CD4-positive, alpha-beta T cell treated with Interleukin-21 for 1 hour (primary cell): ENCODE measurements around the gene TRIM41.
A peak's percentile ranks its signal among the peaks of the same experiment; 100 is the strongest.

ENCODE experiments used
- DNase-seq: peaks from one replicate; pipeline ENCODE4 v3.0.0-alpha.2; 2020

TRIM41 gene

DNA sequence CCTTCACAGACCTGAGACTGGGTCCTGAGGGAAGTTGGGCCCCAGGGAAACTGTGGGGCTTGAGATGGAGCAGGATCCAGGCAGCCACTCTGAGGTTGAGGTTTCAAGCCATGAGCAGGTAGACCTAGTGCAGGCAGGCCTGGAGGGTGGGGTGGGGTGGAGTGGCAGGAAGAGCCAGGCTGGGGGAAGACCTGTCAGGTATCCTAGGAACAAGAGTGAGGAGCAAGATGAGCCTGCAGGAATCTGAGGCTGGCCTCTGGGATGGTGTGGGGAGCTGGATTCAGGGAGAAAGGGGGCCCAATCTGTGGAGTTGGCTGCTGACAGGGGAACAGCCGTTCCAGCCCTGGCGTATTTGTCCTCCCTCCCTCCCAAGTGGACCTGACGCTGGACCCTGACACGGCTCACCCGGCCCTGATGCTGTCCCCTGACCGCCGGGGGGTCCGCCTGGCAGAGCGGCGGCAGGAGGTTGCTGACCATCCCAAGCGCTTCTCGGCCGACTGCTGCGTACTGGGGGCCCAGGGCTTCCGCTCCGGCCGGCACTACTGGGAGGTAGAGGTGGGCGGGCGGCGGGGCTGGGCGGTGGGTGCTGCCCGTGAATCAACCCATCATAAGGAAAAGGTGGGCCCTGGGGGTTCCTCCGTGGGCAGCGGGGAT, 10.8 kb downstream of the TRIM41 start:
- DNase-seq, result no peak

DNA sequence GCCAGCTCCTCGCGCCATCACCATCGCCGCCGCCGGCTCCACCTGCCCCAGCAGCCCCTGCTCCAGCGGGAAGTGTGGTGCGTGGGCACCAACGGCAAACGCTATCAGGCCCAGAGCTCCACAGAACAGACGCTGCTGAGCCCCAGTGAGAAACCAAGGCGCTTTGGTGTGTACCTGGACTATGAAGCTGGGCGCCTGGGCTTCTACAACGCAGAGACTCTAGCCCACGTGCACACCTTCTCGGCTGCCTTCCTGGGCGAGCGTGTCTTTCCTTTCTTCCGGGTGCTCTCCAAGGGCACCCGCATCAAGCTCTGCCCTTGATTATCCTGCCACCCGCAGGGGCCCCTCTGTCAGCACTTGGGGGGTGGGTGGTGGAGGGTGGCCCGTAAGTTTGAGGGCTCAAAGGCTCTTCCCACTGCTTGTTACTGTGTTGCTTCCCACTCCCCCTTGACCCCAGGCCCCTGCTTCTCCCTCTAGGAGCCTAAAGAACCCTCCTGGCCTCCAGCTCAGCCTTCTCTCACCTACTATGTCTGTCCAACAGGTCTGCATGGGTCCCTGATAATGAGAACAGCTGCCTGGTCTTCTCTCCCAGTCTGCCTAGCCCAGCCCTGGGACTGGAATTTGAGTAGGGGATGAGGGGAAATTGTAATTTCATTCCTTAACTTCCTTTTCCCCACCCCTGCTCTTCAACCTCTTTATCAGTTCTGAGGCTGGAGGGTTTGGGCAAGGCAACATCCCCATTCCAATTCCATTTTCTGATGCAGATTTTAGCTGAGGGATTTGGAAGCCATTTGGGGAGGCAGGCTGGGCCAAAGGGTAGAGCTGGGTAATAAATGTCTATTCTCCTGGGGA, 11.6 kb downstream of the TRIM41 start:
- no peak for DNase-seq

DNA sequence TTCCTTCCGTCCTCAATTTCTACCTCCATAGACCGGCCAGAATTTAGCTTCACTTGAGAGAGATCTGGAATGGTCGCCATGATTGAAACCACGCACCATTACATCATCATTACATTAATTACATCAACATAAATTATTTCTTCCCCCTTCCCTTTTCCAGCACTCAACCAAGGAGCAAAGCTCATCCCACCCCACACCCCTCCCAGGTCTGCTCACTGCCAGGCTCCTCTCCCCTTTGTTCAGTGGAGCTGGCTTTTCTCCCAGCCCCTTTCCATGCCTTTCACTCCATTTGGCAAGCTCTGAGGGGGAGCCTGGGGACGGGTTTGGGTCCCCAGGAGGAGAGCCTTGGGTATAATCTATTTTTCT, 12.2 kb downstream of the TRIM41 start:
- DNase-seq, result no peak

DNA sequence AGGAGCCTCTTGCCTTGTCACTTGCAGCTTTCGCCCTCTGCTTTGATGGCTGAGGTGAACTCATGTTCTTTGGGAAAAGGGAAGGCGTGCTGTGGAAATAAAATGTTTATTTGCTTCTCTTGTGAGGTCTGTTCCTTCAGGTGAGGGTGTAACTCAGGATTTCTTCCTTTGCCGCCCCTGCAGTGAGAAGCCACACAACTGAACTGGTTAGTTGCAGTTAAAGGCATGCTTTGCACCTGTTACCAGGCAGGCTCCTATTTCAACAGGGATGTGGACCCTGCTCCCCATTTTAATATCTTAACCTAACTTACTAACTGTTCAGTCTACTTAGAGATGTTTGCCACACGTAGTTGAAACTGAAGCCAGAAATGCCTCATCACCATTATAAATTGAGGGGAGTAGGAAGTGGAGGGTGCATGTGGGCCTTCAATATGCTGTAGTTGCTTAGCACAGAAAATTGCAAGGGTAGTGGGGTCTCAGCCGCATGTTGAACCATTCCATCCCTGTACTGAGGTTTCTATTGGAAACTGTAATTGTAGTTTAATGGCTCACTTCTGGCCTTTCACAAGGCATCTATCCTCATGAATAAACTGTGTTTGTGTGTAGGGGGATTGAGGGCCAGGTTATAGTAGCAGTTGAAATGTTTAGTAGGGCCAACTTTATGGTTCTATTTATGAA, 12.7 kb downstream of the TRIM41 start:
- DNase-seq, result no peak

DNA sequence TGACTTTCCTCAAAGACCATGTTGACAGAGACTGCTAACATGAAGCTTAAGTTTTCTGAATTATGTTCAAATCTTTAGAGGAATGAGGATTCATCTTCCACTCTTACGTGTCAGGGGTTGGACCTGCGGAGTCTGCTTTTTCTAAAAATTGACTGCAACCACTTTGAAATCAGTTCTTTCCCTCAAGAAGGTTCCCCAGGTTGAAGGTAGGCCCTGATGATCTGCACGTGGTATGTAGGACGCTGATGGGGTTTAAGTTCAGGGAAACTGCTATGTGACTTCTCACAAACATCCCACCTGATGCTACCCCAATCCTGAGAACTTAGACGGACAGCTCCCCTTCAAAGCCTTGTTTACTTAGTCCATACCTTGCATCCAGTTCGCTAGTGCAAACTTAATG, 13.4 kb downstream of the TRIM41 start:
- DNase-seq, result no peak

DNA sequence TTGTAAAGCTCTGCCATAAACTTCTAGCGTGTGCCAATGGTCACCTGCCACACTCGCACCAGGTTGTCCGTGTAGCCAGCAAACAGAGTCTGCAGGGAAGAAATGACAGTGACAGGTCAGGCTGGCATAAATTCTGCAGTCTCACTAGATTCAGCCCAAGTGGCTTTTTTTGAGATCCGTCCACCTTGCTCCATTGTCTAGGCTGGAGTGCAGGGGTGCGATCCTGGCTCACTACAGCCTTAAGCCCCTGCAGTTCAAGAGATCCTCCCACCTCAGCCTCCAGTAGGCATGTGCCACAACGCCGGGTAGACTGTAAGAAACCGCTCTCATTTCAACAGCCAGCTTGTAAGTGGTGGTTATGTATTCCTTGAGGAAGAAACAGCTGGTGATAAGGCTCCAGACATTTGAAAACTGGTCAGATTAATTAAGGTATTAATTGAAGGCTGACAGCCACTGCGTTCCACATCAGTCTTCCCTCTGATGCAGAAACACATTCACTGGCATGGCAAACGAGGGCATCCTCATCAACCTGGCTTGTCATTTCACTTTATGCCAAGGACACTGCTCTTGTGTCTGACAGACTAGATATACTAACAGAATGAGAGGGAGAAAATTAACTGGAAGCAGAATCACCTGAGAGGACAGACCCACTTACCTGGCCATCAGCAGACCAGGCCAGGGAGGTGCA, 14.0 kb downstream of the TRIM41 start:
- DNase-seq, result no peak

DNA sequence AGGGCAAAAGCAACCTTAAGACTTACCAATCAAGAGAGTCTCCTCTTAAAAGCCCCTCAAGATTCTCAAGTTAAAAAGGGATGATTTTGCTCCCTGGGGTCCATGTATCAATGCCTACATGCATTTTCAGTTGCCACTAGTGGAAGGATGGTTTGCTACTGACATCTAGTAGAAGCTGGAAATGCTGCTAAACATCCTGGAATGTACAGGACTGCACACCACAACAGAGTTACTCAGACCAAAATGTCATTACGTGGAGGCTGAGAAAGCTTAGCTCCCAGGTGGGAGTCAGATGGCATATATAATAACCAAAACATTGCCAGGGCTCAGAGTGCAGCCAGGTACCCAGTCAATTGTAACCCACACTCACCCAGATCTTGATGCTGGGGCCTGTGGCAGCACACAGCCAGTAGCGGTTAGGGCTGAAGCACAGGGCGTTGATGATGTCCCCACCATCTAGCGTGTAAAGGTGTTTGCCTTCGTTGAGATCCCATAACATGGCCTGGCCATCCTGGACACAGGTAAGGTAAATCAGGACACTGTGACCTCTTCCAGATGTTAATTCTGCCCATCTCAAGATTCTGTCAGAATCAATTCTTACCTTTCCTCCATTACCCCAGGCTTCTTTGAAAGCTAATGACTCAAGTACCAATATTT, 14.8 kb downstream of the TRIM41 start:
- DNase-seq, result no peak

DNA sequence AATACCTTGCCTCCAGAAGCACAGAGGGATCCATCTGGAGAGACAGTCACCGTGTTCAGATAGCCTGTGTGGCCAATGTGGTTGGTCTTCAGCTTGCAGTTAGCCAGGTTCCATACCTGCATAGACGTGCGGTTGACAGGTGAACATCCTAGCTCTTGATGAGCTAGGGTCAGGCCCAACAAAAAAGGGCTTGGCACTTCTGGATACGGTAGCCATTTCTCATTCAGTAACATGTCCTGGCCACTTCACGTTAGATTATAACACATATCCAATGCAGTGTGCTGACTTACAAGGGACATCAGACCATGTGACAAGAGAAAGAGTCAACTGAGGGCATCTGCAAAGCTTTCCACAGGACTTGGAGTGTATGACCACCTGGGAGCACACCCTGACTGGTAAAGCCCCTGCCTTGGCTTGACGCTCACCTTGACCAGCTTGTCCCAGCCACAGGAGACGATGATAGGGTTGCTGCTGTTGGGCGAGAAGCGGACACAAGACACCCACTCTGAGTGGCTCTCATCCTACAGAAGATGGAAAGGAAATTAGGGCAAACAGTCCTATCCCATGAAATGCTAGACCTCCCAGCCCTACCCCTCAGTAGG, 16.1 kb downstream of the TRIM41 start:
- DNase-seq, result no peak

DNA sequence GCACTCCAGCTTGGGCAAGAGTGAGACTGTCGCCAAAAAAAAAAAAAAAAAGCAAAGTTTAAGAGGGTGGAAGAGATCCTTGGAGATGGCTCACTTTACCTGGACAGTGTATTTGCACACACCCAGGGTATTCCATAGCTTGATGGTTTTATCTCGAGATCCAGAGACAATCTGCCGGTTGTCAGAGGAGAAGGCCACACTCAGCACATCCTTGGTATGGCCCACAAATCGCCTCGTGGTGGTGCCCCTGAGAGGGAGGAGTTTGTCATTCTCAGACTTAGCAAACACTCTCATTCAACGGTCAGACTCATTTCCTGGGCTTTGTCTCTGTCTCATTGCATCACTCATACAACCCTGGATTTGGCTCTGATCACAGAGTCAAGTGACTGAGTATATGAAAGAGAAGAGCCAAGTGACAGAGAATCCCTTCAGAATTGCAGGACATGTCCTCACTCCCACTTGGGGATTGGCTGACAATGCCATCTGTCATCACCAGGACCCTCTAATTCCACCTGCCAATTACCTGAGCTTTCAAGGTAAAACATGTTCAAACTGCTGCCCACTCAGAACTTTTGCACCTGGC, 18.4 kb downstream of the TRIM41 start:
- peak; percentile 51 for DNase-seq

DNA sequence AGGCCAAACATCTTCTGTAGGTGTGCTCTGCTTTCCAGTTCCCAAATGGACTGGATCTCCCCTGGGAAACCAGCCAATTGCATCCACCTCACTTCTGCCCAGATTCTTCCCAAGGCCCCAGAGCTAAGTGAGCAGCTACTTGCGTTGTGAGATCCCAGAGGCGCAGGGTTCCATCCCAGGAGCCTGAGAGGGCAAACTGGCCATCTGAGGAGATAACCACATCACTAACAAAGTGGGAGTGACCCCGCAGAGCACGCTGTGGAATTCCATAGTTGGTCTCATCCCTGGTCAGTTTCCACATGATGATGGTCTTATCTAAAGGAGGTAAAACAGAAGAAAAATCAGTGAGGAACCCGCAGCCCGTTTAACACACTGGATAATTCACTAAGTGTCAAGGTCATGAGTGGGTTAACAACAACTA, 19.0 kb downstream of the TRIM41 start:
- DNase-seq, result no peak

DNA sequence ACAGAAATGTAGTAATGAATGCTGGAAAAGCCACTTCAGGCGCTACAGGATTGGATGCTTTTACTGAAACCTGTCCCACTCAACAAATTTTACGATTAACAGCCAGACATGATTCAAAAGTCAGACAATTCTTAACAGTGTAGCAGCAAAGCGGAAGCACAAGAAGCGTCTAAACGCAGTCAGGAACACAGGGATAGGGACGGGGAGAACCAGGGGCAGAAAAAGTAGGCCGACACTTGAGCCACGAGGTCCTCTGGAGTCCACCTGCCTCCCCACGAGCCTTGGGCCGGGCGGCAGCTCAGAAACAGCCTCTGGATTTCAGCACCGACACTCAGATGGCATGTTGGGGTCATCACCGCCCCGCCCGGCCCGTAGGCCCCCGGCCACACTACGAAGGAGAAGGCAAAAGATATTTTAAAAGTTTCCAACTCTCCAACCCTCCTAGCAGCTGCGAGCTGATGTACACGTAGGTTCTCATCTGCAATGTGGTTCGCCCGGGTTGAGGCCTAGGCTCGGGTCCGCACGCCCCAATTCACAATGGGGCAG, 20.0 kb downstream of the TRIM41 start:
- DNase-seq, result peak; percentile 30

DNA sequence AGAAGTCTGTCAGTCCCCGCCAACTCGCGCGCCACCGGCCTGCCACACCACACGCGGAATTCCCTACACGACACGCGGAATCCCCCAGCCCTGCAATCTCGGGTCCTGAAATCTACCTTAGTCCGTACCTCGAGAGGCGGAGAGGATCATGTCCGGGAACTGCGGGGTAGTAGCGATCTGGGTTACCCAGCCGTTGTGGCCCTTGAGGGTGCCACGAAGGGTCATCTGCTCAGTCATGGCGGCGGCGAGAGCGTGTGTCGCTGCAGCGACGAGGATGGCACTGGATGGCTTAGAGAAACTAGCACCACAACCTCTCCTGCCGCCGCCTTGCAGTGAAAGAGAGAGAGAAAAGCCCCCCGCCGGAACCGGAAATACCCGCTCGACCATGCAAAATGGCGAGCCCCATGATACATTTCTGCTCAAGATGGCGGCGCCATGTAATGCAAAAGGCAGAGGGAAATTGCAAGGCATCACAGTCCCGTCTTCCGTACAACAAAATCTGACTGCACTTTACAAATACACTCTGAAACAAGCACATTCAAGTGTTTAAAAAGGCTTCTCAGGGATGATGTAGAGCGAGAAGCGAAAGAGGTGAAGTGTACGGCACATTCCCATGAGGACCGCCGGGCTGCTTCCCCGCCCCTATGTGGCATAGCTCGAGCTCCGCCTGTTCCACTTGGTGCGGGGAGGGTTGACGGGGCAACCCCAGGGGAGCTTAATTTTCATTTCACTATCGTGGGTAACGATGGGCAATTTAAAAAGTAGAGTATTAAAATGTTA, 20.7 kb downstream of the TRIM41 start, which contains the start of gene RACK1:
Gene RACK1, minus strand, starts transcription at position 343 of the 780 bp plus-strand sequence. Its CDS starts 106 bp downstream, at position 237.
- peak; percentile 90 for DNase-seq

DNA sequence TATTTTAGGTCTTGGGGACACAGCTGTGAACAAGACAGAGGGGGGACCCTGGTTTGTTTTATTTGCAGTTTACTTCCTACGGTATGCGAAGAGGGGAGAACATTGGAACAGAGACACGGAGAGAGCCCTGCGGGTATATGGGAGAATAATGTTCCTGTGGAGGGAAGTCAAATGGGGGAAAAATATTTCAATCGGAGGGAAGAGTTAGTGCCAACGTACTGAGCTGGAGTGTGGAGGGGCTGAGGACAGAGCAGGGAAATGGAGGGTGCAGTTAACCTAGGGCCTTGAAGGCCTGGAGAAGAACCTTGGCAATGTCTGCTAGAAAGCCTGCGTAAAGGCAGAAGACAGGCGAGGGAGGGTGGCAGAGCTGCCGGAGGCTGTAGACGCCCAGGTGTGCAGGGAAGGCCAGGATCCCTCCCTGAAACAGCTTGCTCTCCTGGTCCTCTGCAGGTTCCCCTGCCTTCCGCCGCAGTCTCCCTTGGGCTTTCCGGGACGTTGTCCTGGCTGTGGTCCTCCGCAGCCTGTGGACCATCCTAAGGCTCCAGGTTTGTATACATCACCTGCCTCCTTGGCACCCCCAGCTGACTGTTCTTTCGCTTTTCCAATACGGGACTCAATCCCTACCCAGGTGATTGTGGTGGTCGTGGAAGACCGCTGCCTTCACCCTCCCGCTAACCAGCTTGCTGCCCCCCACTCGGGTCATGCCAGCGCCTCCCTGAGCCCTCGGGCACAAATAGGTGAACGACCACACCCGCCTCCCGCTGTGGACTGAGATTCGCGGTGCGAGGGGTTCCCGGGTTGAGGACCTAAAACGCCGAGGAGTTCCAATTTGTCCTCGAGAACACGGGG, 22.6 kb downstream of the TRIM41 start:
- no peak for DNase-seq

DNA sequence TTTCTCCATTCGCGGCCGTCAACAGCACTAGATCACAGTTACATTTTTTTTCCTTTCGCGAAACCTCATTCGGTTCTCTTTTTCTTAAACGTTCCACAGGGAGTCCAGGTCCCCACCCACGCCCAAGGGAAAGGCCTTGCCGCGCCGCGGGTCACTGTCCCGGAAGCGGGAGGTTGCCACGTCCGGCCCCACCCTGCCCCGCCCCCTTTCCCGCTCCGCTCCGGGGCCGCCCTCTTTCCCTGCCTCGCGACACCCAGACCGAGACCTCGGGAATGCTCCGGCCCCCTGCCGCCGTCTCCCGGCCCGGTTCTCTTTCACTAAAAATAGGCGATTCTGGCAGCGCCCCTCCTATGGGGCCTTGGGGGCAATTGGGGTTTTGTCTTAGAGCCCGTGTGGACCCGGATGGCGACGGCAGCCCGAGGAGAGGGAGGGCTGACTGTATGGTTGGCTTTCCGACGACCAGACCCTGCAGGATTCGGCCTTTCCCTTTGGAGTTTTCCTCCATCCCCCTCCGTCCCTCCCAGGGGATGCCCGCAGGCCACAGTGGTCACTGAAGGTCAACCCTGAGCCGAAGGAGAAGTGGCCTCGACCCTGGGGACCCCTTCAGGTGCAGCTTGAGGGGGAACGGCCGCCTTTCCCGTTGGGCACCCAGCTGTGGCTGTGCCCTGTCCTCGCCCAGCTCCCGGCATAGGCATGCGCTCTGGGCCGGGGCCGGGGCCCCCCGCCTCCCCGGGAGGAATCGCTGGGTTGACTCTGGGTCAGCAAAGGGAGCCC, 23.4 kb downstream of the TRIM41 start:
- peak; percentile 72 for DNase-seq

DNA sequence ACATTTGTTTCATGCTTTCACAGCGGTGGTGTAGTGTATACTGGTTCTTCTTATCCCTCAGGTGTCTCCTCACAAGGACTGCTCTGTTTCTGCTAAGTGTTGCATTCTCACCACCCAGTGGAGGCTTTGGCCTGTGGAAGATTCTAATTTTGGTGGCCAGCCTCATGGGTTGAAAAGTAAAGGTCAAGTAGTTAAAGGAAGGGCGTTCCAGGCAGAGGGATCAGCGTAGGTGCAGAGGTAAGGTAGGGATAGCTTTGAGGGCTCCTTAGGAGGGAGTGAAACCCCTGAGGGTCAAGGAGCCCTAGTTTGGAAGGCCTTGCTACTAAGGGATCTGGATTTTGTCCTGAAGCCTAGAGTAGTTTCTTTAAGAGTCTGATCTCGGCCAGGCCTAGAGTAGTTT, 25.2 kb downstream of the TRIM41 start:
- DNase-seq, result no peak

DNA sequence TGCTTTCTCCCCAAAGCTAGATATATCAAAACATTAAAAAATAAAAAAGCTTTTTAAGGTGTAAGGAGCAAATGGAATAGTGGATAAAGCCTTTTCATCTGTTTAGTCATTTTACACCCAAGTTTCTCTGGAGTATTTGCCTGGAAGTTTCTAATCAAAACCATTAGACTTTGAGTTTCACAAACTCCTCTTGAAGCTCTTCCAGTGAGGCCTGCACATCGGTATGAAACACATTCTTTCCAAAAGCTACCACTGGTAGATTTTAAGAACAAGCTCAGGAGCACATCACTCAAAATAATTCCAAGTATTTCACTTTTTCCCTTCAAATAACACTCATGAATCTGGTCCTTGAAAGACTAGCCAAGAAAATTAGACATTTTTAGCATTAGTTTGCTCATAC, 32.2 kb downstream of the TRIM41 start:
- DNase-seq, result no peak

DNA sequence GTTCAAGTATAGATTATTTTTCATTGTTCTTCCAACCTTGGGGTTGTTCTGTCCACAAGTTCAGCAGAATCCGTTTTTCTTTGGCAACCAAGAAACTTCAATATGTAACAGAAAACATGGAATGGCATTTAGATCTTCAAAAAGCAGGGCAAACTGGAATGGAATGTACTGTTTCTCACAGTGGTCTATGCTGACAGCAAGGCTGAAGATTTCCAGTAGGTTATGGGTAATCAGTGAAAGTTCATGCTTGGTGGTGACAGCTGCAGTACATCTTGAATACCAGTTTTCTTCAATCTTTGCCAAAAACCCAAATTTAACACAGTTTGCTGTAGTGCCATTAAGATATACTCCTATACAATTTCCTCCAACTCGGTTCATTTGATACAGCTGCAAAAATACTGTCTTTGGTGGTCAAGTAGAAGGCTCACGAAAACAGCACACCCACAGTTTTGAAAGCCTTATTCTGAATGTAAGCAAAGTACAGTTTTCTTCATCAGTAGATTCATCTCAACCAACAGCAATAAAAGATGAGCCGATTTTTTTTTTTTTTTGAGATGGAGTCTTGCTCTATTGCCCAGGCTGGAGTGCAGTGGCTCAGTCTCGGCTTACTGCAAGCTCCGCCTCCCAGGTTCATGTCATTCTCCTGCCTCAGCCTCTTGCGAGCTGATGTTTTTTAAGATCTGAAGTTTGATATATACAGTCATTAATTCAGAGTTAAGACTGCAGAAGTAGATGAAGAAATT, 32.9 kb downstream of the TRIM41 start:
- no peak for DNase-seq

DNA sequence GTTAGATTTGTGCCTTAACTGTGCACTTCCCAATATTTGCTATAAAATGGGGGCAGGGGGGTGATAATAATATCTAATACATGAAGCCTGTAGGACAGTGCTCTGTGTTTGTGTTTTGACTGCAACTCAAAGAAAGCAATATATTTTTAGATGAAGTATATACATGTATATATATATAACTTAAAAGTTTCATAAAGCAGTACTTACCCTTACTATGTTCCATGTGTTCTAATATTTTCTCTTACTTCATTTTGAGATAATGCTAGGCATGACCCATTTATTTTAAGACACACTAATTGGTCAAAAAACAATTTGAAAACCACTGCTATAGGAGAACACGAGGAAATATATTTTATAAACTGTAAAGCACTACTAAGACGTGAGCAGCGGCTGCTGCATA, 35.5 kb downstream of the TRIM41 start:
- DNase-seq, result no peak
